ENCODE data around the gene PLEKHF1. TPM values are rescaled to one million over a fixed set of nuclear protein-coding genes. Genes with fewer than 3 reads are reported as not detected.
"Not testable (repeated sequence)": the region's sequence is repeated elsewhere in the genome, so short reads cannot be mapped to it uniquely, and the experiment has no call there.

PLEKHF1 gene
- total RNA-seq: 10 to 100 TPM; 21.7 to 22.2 TPM

- Mint-ChIP-seq H3K4me1 (peaks cover 72% of the 10 kb centered on the region), H3K27me3 (no peaks in the 10 kb centered on the region), H3K4me3 (peak within 1 kb of the TSS; percentile 89), H3K9me3 (no peaks in the 10 kb centered on the region), H3K27ac (peak within 1 kb of the TSS; percentile 85), H3K36me3 (peaks cover 23% of the 10 kb centered on the region)
- peak; percentile 95 for DNase-seq
These were observed at the start of gene PLEKHF1 for GRCh38 chr19:29665215-29665825. Gene PLEKHF1 (plus strand): TSS chr19:29665461. CDS start chr19:29673840, 8,379 bp downstream.

- peaks cover 15% of the 10 kb centered on the region for H3K36me3 Mint-ChIP-seq
- H3K9me3 Mint-ChIP-seq: no peaks in the 10 kb centered on the region
- H3K27me3 Mint-ChIP-seq: no peaks in the 10 kb centered on the region
- peaks cover 20% of the 10 kb centered on the region for H3K4me1 Mint-ChIP-seq
- no peak overlapping the region for H3K4me3 Mint-ChIP-seq
- no peak for DNase-seq
- no peak overlapping the region for H3K27ac Mint-ChIP-seq
These were observed 49.3 kb upstream of the PLEKHF1 start for GRCh38 chr19:29615891-29616425.

DNA sequence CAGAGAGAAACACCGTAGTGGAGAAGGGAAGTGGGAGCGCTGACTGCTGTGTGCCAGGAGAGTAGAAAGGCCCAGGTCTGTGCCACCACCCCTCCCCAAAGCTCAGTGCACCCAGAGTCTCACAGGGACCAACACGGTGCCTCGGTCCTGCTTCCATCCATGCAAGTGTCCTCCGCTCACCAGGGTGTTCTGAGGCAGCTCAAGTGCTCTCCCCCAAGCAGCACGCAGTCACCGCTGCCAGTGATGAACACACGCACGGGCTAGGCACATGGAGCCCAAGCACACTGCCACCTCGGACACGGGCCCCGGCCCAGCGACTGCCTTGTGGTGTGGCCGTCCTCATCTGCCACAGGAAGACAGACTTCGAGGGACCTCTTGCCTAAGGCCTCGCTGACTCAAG lies 48.7 kb upstream of the PLEKHF1 start:
- Mint-ChIP-seq H3K27ac (no peak overlapping the region), H3K9me3 (no peaks in the 10 kb centered on the region), H3K27me3 (no peaks in the 10 kb centered on the region), H3K4me3 (no peak overlapping the region), H3K4me1 (peaks cover 22% of the 10 kb centered on the region), H3K36me3 (peaks cover 12% of the 10 kb centered on the region)
- DNase-seq: no peak

- no peak for DNase-seq
- Mint-ChIP-seq H3K36me3 (peaks cover 5% of the 10 kb centered on the region), H3K27ac (peak overlapping the region; percentile 47), H3K27me3 (no peaks in the 10 kb centered on the region), H3K4me1 (peaks cover 29% of the 10 kb centered on the region), H3K9me3 (no peaks in the 10 kb centered on the region), H3K4me3 (no peak overlapping the region)
These were observed 47.6 kb upstream of the PLEKHF1 start for GRCh38 chr19:29617366-29618266.

- Mint-ChIP-seq H3K27ac (no peak overlapping the region), H3K4me1 (peaks cover 36% of the 10 kb centered on the region), H3K36me3 (peaks cover 2% of the 10 kb centered on the region), H3K9me3 (no peaks in the 10 kb centered on the region), H3K4me3 (no peak overlapping the region), H3K27me3 (no peaks in the 10 kb centered on the region)
- DNase-seq: no peak
These were observed 46.8 kb upstream of the PLEKHF1 start for GRCh38 chr19:29618434-29618833.

- Mint-ChIP-seq H3K27me3 (no peaks in the 10 kb centered on the region), H3K36me3 (peaks cover 2% of the 10 kb centered on the region), H3K9me3 (no peaks in the 10 kb centered on the region), H3K4me1 (peaks cover 40% of the 10 kb centered on the region), H3K27ac (no peak overlapping the region), H3K4me3 (no peak overlapping the region)
- no peak for DNase-seq
These were observed 46.4 kb upstream of the PLEKHF1 start for GRCh38 chr19:29618871-29619270.

GRCh38 chr19:29620931-29621351 lies 44.3 kb upstream of the PLEKHF1 start:
- peak overlapping the region; percentile 57 for H3K27ac Mint-ChIP-seq
- DNase-seq: peak; percentile 69
- H3K4me3 Mint-ChIP-seq: peak overlapping the region; percentile 51
- H3K9me3 Mint-ChIP-seq: no peaks in the 10 kb centered on the region
- no peaks in the 10 kb centered on the region for H3K36me3 Mint-ChIP-seq
- H3K27me3 Mint-ChIP-seq: no peaks in the 10 kb centered on the region
- H3K4me1 Mint-ChIP-seq: peaks cover 45% of the 10 kb centered on the region

- Mint-ChIP-seq H3K4me1 (peaks cover 45% of the 10 kb centered on the region), H3K36me3 (no peaks in the 10 kb centered on the region), H3K4me3 (peak overlapping the region; percentile 46), H3K9me3 (no peaks in the 10 kb centered on the region), H3K27ac (peak overlapping the region; percentile 83), H3K27me3 (no peaks in the 10 kb centered on the region)
- DNase-seq: peak; percentile 49
These were observed 42.8 kb upstream of the PLEKHF1 start for GRCh38 chr19:29622166-29623070.

GRCh38 chr19:29623726-29624488 lies 41.4 kb upstream of the PLEKHF1 start:
- Mint-ChIP-seq H3K27ac (peak overlapping the region; percentile 40), H3K27me3 (no peaks in the 10 kb centered on the region), H3K36me3 (no peaks in the 10 kb centered on the region), H3K4me1 (peaks cover 45% of the 10 kb centered on the region), H3K9me3 (no peaks in the 10 kb centered on the region), H3K4me3 (peak overlapping the region; percentile 9)
- DNase-seq: peak; percentile 61

DNA sequence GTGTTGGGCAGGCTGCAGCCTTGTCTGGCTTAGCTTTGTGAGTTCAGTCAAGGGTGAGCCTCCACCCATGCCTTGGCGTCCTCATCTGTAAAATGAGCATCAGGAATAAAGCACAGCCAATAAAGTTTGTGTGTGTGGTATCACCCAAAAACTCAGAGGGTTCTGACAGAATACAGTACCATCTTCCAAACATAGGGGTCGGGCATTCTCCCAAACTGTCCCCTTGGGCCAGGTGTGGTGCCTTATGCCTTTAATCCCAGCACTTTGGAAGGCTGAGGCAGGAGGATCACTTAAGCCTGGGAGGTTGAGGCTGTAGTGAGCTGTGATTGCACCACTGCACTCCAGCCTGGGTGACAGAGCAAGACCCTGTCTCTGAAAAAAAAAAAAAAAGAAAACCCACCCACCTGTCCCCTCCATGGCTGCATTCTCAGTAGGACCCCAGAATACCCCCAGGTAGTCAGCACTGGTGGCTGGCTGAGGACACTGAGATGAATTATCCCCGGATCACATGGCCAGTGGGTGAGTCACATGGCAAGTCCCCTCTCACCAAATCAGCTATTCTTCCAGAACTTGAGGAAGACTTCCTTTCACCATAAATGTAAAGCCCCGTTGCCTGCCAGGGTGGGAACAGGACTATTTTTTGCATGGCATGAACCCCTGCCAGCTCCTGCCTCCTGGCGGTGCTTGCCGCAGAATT lies 40.6 kb upstream of the PLEKHF1 start:
- no peak for DNase-seq
- H3K27ac Mint-ChIP-seq: no peak overlapping the region
- H3K9me3 Mint-ChIP-seq: no peaks in the 10 kb centered on the region
- H3K4me1 Mint-ChIP-seq: peaks cover 45% of the 10 kb centered on the region
- H3K36me3 Mint-ChIP-seq: no peaks in the 10 kb centered on the region
- no peaks in the 10 kb centered on the region for H3K27me3 Mint-ChIP-seq
- H3K4me3 Mint-ChIP-seq: no peak overlapping the region

GRCh38 chr19:29625186-29625651 lies 40.0 kb upstream of the PLEKHF1 start:
- no peaks in the 10 kb centered on the region for H3K27me3 Mint-ChIP-seq
- no peaks in the 10 kb centered on the region for H3K9me3 Mint-ChIP-seq
- H3K36me3 Mint-ChIP-seq: no peaks in the 10 kb centered on the region
- H3K4me3 Mint-ChIP-seq: no peak overlapping the region
- peaks cover 40% of the 10 kb centered on the region for H3K4me1 Mint-ChIP-seq
- DNase-seq: no peak
- H3K27ac Mint-ChIP-seq: no peak overlapping the region

- Mint-ChIP-seq H3K9me3 (no peaks in the 10 kb centered on the region), H3K27me3 (no peaks in the 10 kb centered on the region), H3K27ac (no peak overlapping the region), H3K4me3 (no peak overlapping the region), H3K4me1 (peaks cover 29% of the 10 kb centered on the region), H3K36me3 (no peaks in the 10 kb centered on the region)
- DNase-seq: no peak
These were observed 38.9 kb upstream of the PLEKHF1 start for GRCh38 chr19:29626386-29626785.

DNA sequence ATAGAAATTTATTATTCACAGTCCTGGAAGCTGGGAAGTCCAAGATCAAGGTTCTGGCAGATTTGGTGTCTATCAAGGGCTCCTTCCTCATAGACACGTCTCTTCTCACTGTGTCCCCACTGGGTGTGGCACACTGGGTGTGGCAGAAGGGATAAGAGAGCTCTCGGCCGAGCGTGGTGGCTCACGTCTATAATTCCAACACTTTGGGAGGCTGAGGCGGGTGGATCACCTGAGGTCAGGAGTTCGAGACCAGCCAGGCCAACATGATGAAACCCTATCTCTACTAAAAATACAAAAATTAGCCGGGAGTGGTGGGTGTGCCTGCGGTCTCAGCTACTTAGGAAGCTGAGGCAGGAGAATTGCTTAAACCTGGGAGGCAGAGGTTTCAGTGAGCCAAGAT lies 38.4 kb upstream of the PLEKHF1 start:
- H3K9me3 Mint-ChIP-seq, DNase-seq, H3K4me3 Mint-ChIP-seq, H3K27me3 Mint-ChIP-seq, H3K36me3 Mint-ChIP-seq, H3K27ac Mint-ChIP-seq: not testable (repeated sequence)
- peaks cover 24% of the 10 kb centered on the region for H3K4me1 Mint-ChIP-seq
